K562 (cell line): ENCODE measurements around the gene COL4A1. TPM values are rescaled to one million over a fixed set of nuclear protein-coding genes. Genes with fewer than 3 reads are reported as not detected.

ENCODE experiments used
- ATAC-seq: fragments of 200-7000 bp; cut with Tn5 transposase; 3 replicates; pipeline ENCODE4 v1.9.1; 2020; ENCODE audit warnings: moderate library complexity
- BruUV-seq: library from RNA; stranded (reverse); fragments of 400-500 nt; replicated peaks from 2 replicates; lab custom pipeline; 2021; lab: Mats Ljungman, UMichigan
- CTCF ChIA-PET: fragments of 300-600 bp; formaldehyde crosslinking; extraction: SDS; loops from one replicate; lab custom pipeline; 2021; ENCODE audit warnings: low intra/inter-chr PET ratio; lab: Yijun Ruan, JAX
- POLR2A ChIA-PET: fragments of 300-600, 350-650 bp; sonication (Branson Sonifier 250); formaldehyde crosslinking; extraction: SDS; loops from one replicate; lab custom pipeline; 2021; ENCODE audit warnings: antibody characterized with exemption, inconsistent platforms; lab: Yijun Ruan, JAX
- DNase-seq, 4 experiments: peaks; one replicate each; pipeline versions ENCODE4 v3.0.0 to v3.0.0-alpha.2; 2011 to 2018; ENCODE audit warnings: low spot score in 3 of 4, mixed read lengths in 3 of 4; ENCODE audit errors: extremely low read depth in 1 of 4
- FAIRE-seq: peaks from 2 replicates; lab custom pipeline; 2011; peaks lifted over from hg19 to GRCh38; lab: Jason Lieb, UNC
- H2AFZ ChIP-seq: 2 replicates; pipeline ENCODE4 v1.6.0; 2011; ENCODE audit warnings: low read depth, low read length, control low read depth, inconsistent platforms
- H3K27ac ChIP-seq: fragments of 200-600 bp; 3 replicates; pipeline ENCODE4 v1.8.0; 2011; ENCODE audit warnings: low read depth, mild to moderate bottlenecking, control low read depth, inconsistent platforms, low read length, moderate library complexity, mixed read lengths; ENCODE audit errors: extremely low read depth
- H3K27me3 ChIP-seq, 2 experiments: fragments of 300-600 bp in 1 of 2; 2 replicates in 1 of 2; 3 replicates in 1 of 2; pipeline versions ENCODE4 v1.6.0 to v1.8.0; 2011; ENCODE audit warnings: inconsistent platforms in 2 of 2, low read length in 2 of 2, mild to moderate bottlenecking in 1 of 2, mixed read lengths in 1 of 2, moderate library complexity in 1 of 2; ENCODE audit not compliant: control insufficient read depth in 2 of 2, insufficient read depth in 2 of 2
- H3K36me3 ChIP-seq: fragments of 300-600 bp; 3 replicates; pipeline ENCODE4 v1.8.0; 2011; ENCODE audit warnings: mild to moderate bottlenecking, low read length, inconsistent platforms; ENCODE audit not compliant: control insufficient read depth, insufficient read depth
- H3K4me1 ChIP-seq, 2 experiments: fragments of 200-600 bp in 1 of 2; replicated peaks in 1 of 2; 2 replicates in 1 of 2; 3 replicates in 1 of 2; pipeline versions ENCODE4 v1.5.1 to v1.8.0; 2011; ENCODE audit warnings: inconsistent platforms in 2 of 2, low read length in 2 of 2, mild to moderate bottlenecking in 1 of 2, mixed read lengths in 1 of 2, moderate library complexity in 1 of 2; ENCODE audit not compliant: control insufficient read depth in 2 of 2, insufficient read depth in 2 of 2
- H3K4me2 ChIP-seq: 2 replicates; pipeline ENCODE4 v1.6.1; 2011; ENCODE audit warnings: low read length, control low read depth, inconsistent platforms, mixed read lengths; ENCODE audit not compliant: insufficient read depth
- H3K4me3 ChIP-seq: fragments of 200-600 bp; sonication (generic), shearing (Covaris generic); 2 replicates; pipeline ENCODE4 v1.5.1; 2016; ENCODE audit warnings: control low read depth, inconsistent platforms
- H3K79me2 ChIP-seq: fragments of 200-600 bp; 3 replicates; pipeline ENCODE4 v1.8.0; 2011; ENCODE audit warnings: low read length, inconsistent platforms; ENCODE audit not compliant: control insufficient read depth, insufficient read depth
- H3K9ac ChIP-seq, 2 experiments: 2 replicates each; pipeline versions ENCODE4 v1.6.0 to v1.6.1; 2011; ENCODE audit warnings: low read depth in 2 of 2, low read length in 2 of 2, control low read depth in 1 of 2, inconsistent platforms in 1 of 2, mild to moderate bottlenecking in 1 of 2, mixed read lengths in 1 of 2; ENCODE audit not compliant: insufficient read depth in 1 of 2
- H3K9me1 ChIP-seq: one replicate; pipeline ENCODE4 v1.6.0; 2011; ENCODE audit warnings: inconsistent platforms, mild to moderate bottlenecking, low read length, moderate library complexity; ENCODE audit not compliant: control insufficient read depth, insufficient read depth
- H3K9me3 ChIP-seq: replicated peaks from 2 replicates; pipeline ENCODE4 v1.5.1; 2011; ENCODE audit warnings: low read depth, low read length, inconsistent platforms; ENCODE audit not compliant: control insufficient read depth, insufficient read depth
- H4K20me1 ChIP-seq: replicated peaks from 2 replicates; pipeline ENCODE4 v1.6.1; 2011; ENCODE audit warnings: low read length, inconsistent platforms, mixed read lengths; ENCODE audit not compliant: control insufficient read depth, insufficient read depth
- E2F1 ChIP-seq: sonication (generic); formaldehyde crosslinking; IDR thresholded peaks from 2 replicates; pipeline ENCODE4 v1.8.1; 2023; ENCODE audit warnings: mild to moderate bottlenecking, missing genetic modification reagents, moderate library complexity
- E2F8 ChIP-seq: fragments of 450-650 bp; IDR thresholded peaks from 2 replicates; pipeline ENCODE4 v1.7.1; 2018; ENCODE audit warnings: mild to moderate bottlenecking, low read depth; ENCODE audit not compliant: partially characterized antibody
- FOXA1 ChIP-seq: fragments of 450-650 bp; IDR thresholded peaks from 2 replicates; pipeline ENCODE4 v1.6.1; 2016; ENCODE audit warnings: mild to moderate bottlenecking, borderline replicate concordance
- IRF1 ChIP-seq: sonication (generic); formaldehyde crosslinking; IDR thresholded peaks from 2 replicates; pipeline ENCODE4 v1.8.0; 2022; ENCODE audit warnings: missing genetic modification reagents, mild to moderate bottlenecking, borderline replicate concordance
- SAFB2 ChIP-seq: fragments of 200-400 bp; formaldehyde crosslinking; IDR thresholded peaks from 2 replicates; pipeline ENCODE4 v1.6.1; 2018; ENCODE audit warnings: borderline replicate concordance, low read length, low read depth, moderate library complexity; ENCODE audit not compliant: severe bottlenecking
- THRB ChIP-seq: fragments of 450-650 bp; formaldehyde crosslinking; conservative IDR thresholded peaks from 2 replicates; pipeline ENCODE4 v1.4.0; 2022; ENCODE audit warnings: mild to moderate bottlenecking, missing genetic modification characterization
- ZKSCAN3 ChIP-seq: fragments of 250-450 bp; sonication (Bioruptor Pico); IDR thresholded peaks from 2 replicates; pipeline ENCODE4 v1.4.0; 2020
- whole genome bisulfite sequencing: fragments of 100-300 bp; shearing (Covaris generic); methylation state at CpG from one replicate; pipeline ENCODE4 v1.1.6; 2016; ENCODE audit warnings: low coverage, mixed read lengths; ENCODE audit not compliant: insufficient coverage; ENCODE audit errors: missing lambda C conversion rate; 5-methylcytosine and 5-hydroxymethylcytosine counted together
- in situ Hi-C: fragments of 300-500 bp; cut with MboI; formaldehyde crosslinking; loops from 4 replicates; pipeline ENCODE4 v1.15.0; 2018; ENCODE audit warnings: inconsistent platforms, mixed read lengths
- intact Hi-C: fragments of 100-400 bp; cut with micrococcal nuclease; formaldehyde crosslinking; loops from 2 replicates; pipeline ENCODE4 v1.14.2; 2022
- polyA plus RNA-seq, 8 experiments: library from polyadenylated mRNA; depleted of rRNA in 4 of 8; stranded (reverse) in 5 of 8; unstranded in 3 of 8; fragments of >200 nt; fragmentation: Nextera tagmentation in 2 of 8; fragmentation: Illumina TruSeq in 1 of 8; extraction: Ambion mirVana in 2 of 8; extraction: Trizol in 1 of 8; gene quantifications; 2 replicates each; pipeline versions ENCODE4 v1.2.1 to v1.2.3, GENCODE V29; 2011 to 2014; ENCODE audit warnings: inconsistent platforms in 1 of 8, missing spikeins in 1 of 8
- total RNA-seq, 7 experiments: library from RNA; depleted of rRNA in 6 of 7; stranded (reverse); fragments of >200 nt in 6 of 7; fragmentation: Illumina TruSeq in 2 of 7; extraction: Trizol in 2 of 7; gene quantifications; 2 replicates each; pipeline versions ENCODE4 v1.2.1 to v1.2.3, GENCODE V29; 2011 to 2021; ENCODE audit warnings: low replicate concordance in 1 of 7

Gene COL4A1
- total and polyA plus RNA-seq, 9 of the 15 experiments (the other 6 are each of a cell fraction or from before 2014, with no cell fraction given): 0.35 TPM; not detected in 8

- Histone ChIP-seq H3K27me3 (peaks cover 0 to 29% of the 10 kb centered on the region in 2 experiments; a peak in 2 of 5 replicates), H2AFZ (no peak overlapping the region), H4K20me1 (no peaks in the 10 kb centered on the region), H3K9me1 (no peaks in the 10 kb centered on the region), H3K79me2 (no peaks in the 10 kb centered on the region), H3K4me1 (no peaks in the 10 kb centered on the region), H3K27ac (no peak overlapping the region), H3K9me3 (no peaks in the 10 kb centered on the region), H3K4me2 (no peak overlapping the region), H3K36me3 (no peaks in the 10 kb centered on the region), H3K4me3 (no peak overlapping the region), H3K9ac (no peak overlapping the region)
- FAIRE-seq (no peak), ATAC-seq (no peak), DNase-seq (no peak)
- 3% methylated on average over 8 of the region's 10 CpGs for WGBS
- ChIA-PET POLR2A (no interaction called here), CTCF (no interaction called here)
- TF ChIP-seq IRF1: no peak
- BruUV-seq: no TSS peak
- in situ Hi-C loops (no loop called here), intact Hi-C loops (no loop called here)
These were observed 56.6 kb downstream of the COL4A1 start for GRCh38 chr13:110250258-110250891.

GRCh38 chr13:110249326-110249725, 57.6 kb downstream of the COL4A1 start:
- intact Hi-C loops (no loop called here), in situ Hi-C loops (no loop called here)
- H3K9me1 ChIP-seq: no peaks in the 10 kb centered on the region
- TF ChIP-seq FOXA1 (no peak), ZKSCAN3 (no peak), E2F1 (no peak), SAFB2 (no peak), E2F8 (no peak), THRB (no peak)
- no peak for FAIRE-seq
- H3K27me3 ChIP-seq: peaks cover 0 to 29% of the 10 kb centered on the region in 2 experiments; a peak in 2 of 5 replicates
- H3K4me3 ChIP-seq: no peak overlapping the region
- H3K79me2 ChIP-seq: no peaks in the 10 kb centered on the region
- no TSS peak for BruUV-seq
- H3K9me3 ChIP-seq: no peaks in the 10 kb centered on the region
- no peak overlapping the region for H3K9ac ChIP-seq
- H4K20me1 ChIP-seq: no peaks in the 10 kb centered on the region
- no peak overlapping the region for H3K4me2 ChIP-seq
- H2AFZ ChIP-seq: no peak overlapping the region
- DNase-seq: no peak
- no peak for ATAC-seq
- under 1% methylated on average over 13 of the region's 13 CpGs for WGBS
- H3K27ac ChIP-seq: no peak overlapping the region
- CTCF ChIA-PET: no interaction called here
- H3K4me1 ChIP-seq: no peaks in the 10 kb centered on the region
- POLR2A ChIA-PET: no interaction called here
- H3K36me3 ChIP-seq: no peaks in the 10 kb centered on the region
